Left ventricle myocardium inferior (tissue), 1 donor: Measurements from ENCODE around the gene KDM2A. TPM values are rescaled to one million over a fixed set of nuclear protein-coding genes. Genes with fewer than 3 reads are reported as not detected.
A peak's percentile ranks its signal among the peaks of the same experiment; 100 is the strongest.
"Not testable (repeated sequence)": the region's sequence is repeated elsewhere in the genome, so short reads cannot be mapped to it uniquely, and the experiment has no call there.

ENCODE experiments used
- DNase-seq: peaks from one replicate; pipeline ENCODE4 v3.0.0-alpha.2; 2020
- H3K27ac ChIP-seq: fragments of 200-600 bp; replicated peaks from 2 replicates; pipeline ENCODE4 v1.8.0; 2021
- H3K27me3 ChIP-seq: fragments of 200-600 bp; 2 replicates; pipeline ENCODE4 v1.8.0; 2021; ENCODE audit warnings: low read depth
- H3K36me3 ChIP-seq: fragments of 200-600 bp; 2 replicates; pipeline ENCODE4 v1.8.0; 2021
- H3K4me1 ChIP-seq: fragments of 200-600 bp; 2 replicates; pipeline ENCODE4 v1.8.0; 2021
- H3K4me3 ChIP-seq: fragments of 200-600 bp; 2 replicates; pipeline ENCODE4 v1.8.0; 2021; ENCODE audit warnings: mild to moderate bottlenecking, moderate library complexity
- H3K9me3 ChIP-seq: fragments of 200-600 bp; replicated peaks from 2 replicates; pipeline ENCODE4 v1.8.0; 2021
- CTCF ChIP-seq: fragments of 200-600 bp; IDR thresholded peaks from 2 replicates; pipeline ENCODE4 v1.8.0; 2021; ENCODE audit warnings: antibody characterized with exemption, mild to moderate bottlenecking, borderline replicate concordance
- intact Hi-C: fragments of 100-400 bp; cut with micrococcal nuclease; formaldehyde crosslinking; loops from one replicate; pipeline ENCODE4 v1.11.0; 2022
- total RNA-seq: library from RNA; stranded (reverse); fragmentation: NEBNext Ultra II Directional; extraction: Animal tissue kit (Norgen Biotek cat#: 25700); gene quantifications from one replicate; pipeline ENCODE4 v1.2.1, GENCODE V29; 2021
- donor health status: DM: no; HTN: yes; CAD: no; lungs with severe emphysema.

KDM2A gene
- total RNA-seq, 1 donor from 2014 or later = 37.6 TPM

GRCh38 chr11:67118181-67118766, 789 bp upstream of the KDM2A start:
- intact Hi-C loops = no loop called here
- no peaks in the 10 kb centered on the region for H3K27me3 ChIP-seq
- TF ChIP-seq CTCF = no peak
- no peaks in the 10 kb centered on the region for H3K9me3 ChIP-seq
- peak overlapping the region; percentile 98 for H3K27ac ChIP-seq
- H3K4me1 ChIP-seq = peaks cover 39% of the 10 kb centered on the region
- peak overlapping the region; percentile 96 for H3K4me3 ChIP-seq
- H3K36me3 ChIP-seq = peaks cover 1% of the 10 kb centered on the region
- peak; percentile 45 for DNase-seq

DNA sequence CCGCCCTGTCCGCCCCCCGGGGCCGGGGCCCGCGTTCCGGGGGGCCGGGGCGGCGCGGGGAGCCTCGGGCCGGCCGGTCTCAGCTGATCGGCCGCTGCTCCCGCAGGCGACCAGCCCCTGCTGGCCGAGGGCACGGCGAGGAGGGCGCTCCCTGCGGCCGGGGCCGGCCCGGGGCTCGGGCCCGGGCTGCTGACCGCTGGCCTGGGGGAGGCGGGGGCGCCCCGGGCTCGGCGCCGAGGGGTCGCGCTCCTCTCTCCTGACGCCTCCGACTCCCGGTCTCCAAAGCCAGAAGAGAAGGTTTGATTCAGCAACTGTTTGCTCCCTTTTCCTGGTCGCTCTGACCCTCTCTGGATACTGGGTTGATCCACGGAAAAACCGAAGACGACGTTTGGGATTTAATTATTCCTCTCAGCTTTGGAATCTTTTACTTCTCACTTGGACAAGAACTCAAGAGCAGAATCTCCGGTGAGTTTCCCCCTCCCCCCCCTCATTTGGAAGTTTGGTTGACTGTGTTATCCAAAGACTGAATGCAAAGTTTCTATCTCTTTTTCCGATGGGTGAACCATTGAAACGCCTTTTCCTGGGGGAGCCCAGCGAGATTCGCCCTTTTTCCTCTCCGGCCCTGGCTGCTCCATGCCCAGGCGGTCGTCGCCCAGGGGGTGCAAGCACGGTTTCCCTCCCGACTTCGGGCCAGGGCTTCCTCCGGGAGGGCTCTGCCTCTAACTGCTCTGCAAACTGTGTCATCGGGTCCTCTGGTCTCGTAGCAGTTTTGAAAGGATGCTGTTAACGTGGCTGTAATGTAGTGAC, 725 bp downstream of the KDM2A start:
- H3K27me3 ChIP-seq = no peaks in the 10 kb centered on the region
- DNase-seq = no peak
- intact Hi-C loops = no loop called here
- peak overlapping the region; percentile 96 for H3K4me3 ChIP-seq
- peak overlapping the region; percentile 98 for H3K27ac ChIP-seq
- no peaks in the 10 kb centered on the region for H3K9me3 ChIP-seq
- H3K4me1 ChIP-seq = peaks cover 50% of the 10 kb centered on the region
- peak; percentile 22 for TF ChIP-seq CTCF
- H3K36me3 ChIP-seq = peaks cover 12% of the 10 kb centered on the region

DNA sequence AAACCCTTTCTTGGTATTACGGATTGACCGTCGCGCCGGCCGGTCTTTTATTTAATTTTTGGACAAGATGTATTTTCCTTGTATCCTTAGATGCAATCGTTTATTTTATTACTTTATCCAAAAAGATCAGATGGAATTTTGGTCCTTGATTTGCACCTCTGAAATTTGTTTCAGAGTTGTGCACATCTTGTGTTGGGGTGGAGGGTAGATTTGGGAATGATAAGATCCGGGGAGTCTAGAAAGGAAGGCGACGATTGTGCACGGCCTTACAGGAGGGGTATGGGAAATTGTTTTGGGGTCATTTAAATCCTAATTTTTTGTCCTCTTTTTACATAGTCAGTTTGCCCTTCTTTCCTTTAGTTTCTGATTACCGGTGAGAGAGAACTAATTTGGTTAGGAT, 1.4 kb downstream of the KDM2A start:
- no peak for TF ChIP-seq CTCF
- intact Hi-C loops = no loop called here
- DNase-seq = no peak
- Histone ChIP-seq H3K27me3 (no peaks in the 10 kb centered on the region), H3K27ac (peak overlapping the region; percentile 98), H3K4me1 (peaks cover 50% of the 10 kb centered on the region), H3K4me3 (peak overlapping the region; percentile 96), H3K36me3 (peaks cover 15% of the 10 kb centered on the region), H3K9me3 (no peaks in the 10 kb centered on the region)

- H3K27me3 ChIP-seq = no peaks in the 10 kb centered on the region
- no peak for DNase-seq
- peaks cover 50% of the 10 kb centered on the region for H3K4me1 ChIP-seq
- no peaks in the 10 kb centered on the region for H3K9me3 ChIP-seq
- peak overlapping the region; percentile 96 for H3K4me3 ChIP-seq
- H3K27ac ChIP-seq = peak overlapping the region; percentile 98
- intact Hi-C loops = no loop called here
- H3K36me3 ChIP-seq = peaks cover 17% of the 10 kb centered on the region
- TF ChIP-seq CTCF = no peak
These were observed 2.0 kb downstream of the KDM2A start for GRCh38 chr11:67120881-67121710.

- DNase-seq, H3K27me3 ChIP-seq, H3K9me3 ChIP-seq, H3K4me3 ChIP-seq, H3K27ac ChIP-seq, intact Hi-C loops: not testable (repeated sequence)
- Histone ChIP-seq H3K36me3 (peaks cover 33% of the 10 kb centered on the region), H3K4me1 (peaks cover 63% of the 10 kb centered on the region)
These were observed 4.7 kb downstream of the KDM2A start for GRCh38 chr11:67123801-67124200.

- H3K27me3 ChIP-seq, H3K27ac ChIP-seq, intact Hi-C loops, H3K4me3 ChIP-seq, H3K9me3 ChIP-seq, DNase-seq: not testable (repeated sequence)
- Histone ChIP-seq H3K4me1 (peaks cover 57% of the 10 kb centered on the region), H3K36me3 (peaks cover 50% of the 10 kb centered on the region)
These were observed 7.2 kb downstream of the KDM2A start for GRCh38 chr11:67126243-67126642.
